Suppressor macrophage (primary cell): Measurements from ENCODE around the gene KRT34.
"Not testable (repeated sequence)": the region's sequence is repeated elsewhere in the genome, so short reads cannot be mapped to it uniquely, and the experiment has no call there.

ENCODE experiments used
- DNase-seq, 4 experiments: peaks; one replicate each; pipeline ENCODE4 v3.0.0-alpha.2; 2020 to 2022

Gene KRT34

GRCh38 chr17:41360296-41360995 lies 21.7 kb downstream of the KRT34 start:
- no peak for DNase-seq

- peak; percentile 12 to 53 (median 30) for DNase-seq
These were observed 27.6 kb downstream of the KRT34 start for GRCh38 chr17:41354536-41354935.

- no peak for DNase-seq
These were observed 29.3 kb downstream of the KRT34 start for GRCh38 chr17:41352597-41353366.

GRCh38 chr17:41351177-41351576 lies 30.9 kb downstream of the KRT34 start:
- DNase-seq: no peak

- not testable (repeated sequence) for DNase-seq
These were observed 31.7 kb downstream of the KRT34 start, which contains the start of gene KRT33A for GRCh38 chr17:41350381-41350878. TSS of gene KRT33A (minus strand) at chr17:41350828. CDS start at chr17:41350767, 61 bp downstream.

GRCh38 chr17:41347869-41348760 lies 34.0 kb downstream of the KRT34 start:
- no peak for DNase-seq

GRCh38 chr17:41346421-41346820 lies 35.7 kb downstream of the KRT34 start:
- DNase-seq: not testable (repeated sequence)

GRCh38 chr17:41345992-41346391 lies 36.1 kb downstream of the KRT34 start:
- DNase-seq: no peak

GRCh38 chr17:41343029-41343428 lies 39.1 kb downstream of the KRT34 start:
- DNase-seq: no peak

- DNase-seq: no peak
These were observed 40.9 kb downstream of the KRT34 start for GRCh38 chr17:41340934-41341861.

GRCh38 chr17:41340494-41340893 lies 41.6 kb downstream of the KRT34 start:
- no peak for DNase-seq

- DNase-seq: no peak
These were observed 42.4 kb downstream of the KRT34 start for GRCh38 chr17:41339571-41340172.

GRCh38 chr17:41338961-41339485 lies 43.1 kb downstream of the KRT34 start:
- DNase-seq: peak; percentile 15 to 74 (median 58)

- no peak for DNase-seq
These were observed 46.4 kb downstream of the KRT34 start for GRCh38 chr17:41335747-41336146.

- peak in 1 of 4 experiments; percentile 14 for DNase-seq
These were observed 47.5 kb downstream of the KRT34 start for GRCh38 chr17:41334385-41335305.

- no peak for DNase-seq
These were observed 48.3 kb downstream of the KRT34 start for GRCh38 chr17:41333836-41334235.

- DNase-seq: no peak
These were observed 49.0 kb downstream of the KRT34 start for GRCh38 chr17:41333098-41333497.

GRCh38 chr17:41332239-41332638 lies 49.9 kb downstream of the KRT34 start:
- DNase-seq: no peak

- DNase-seq: no peak
These were observed 50.5 kb downstream of the KRT34 start for GRCh38 chr17:41331606-41332005.
